ENCODE measurements around the gene CEMIP.

GRCh38 chr15:80870366-80870765 lies 91.2 kb downstream of the CEMIP start:
- TF ChIP-seq, protein P1, sequence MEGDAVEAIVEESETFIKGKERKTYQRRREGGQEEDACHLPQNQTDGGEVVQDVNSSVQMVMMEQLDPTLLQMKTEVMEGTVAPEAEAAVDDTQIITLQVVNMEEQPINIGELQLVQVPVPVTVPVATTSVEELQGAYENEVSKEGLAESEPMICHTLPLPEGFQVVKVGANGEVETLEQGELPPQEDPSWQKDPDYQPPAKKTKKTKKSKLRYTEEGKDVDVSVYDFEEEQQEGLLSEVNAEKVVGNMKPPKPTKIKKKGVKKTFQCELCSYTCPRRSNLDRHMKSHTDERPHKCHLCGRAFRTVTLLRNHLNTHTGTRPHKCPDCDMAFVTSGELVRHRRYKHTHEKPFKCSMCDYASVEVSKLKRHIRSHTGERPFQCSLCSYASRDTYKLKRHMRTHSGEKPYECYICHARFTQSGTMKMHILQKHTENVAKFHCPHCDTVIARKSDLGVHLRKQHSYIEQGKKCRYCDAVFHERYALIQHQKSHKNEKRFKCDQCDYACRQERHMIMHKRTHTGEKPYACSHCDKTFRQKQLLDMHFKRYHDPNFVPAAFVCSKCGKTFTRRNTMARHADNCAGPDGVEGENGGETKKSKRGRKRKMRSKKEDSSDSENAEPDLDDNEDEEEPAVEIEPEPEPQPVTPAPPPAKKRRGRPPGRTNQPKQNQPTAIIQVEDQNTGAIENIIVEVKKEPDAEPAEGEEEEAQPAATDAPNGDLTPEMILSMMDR (IDR thresholded peaks at IDR 0.05): no peak
- TF ChIP-seq POLR2A (IDR thresholded peaks at IDR 0.05): no peak
